ENCODE results near the gene NID1.

NID1 gene

GRCh38 chr1:235990330-235990795 lies 74.5 kb downstream of the NID1 start:
- no peak for TF ChIP-seq CTCF (IDR thresholded peaks at IDR 0.05; ENCODE audit: insufficient read depth, low read length)
- no peak for TF ChIP-seq SPI1 (IDR thresholded peaks at IDR 0.05; ENCODE audit: borderline replicate concordance, low read depth)
- TF ChIP-seq POLR2AphosphoS5 (IDR thresholded peaks at IDR 0.05; ENCODE audit: low read depth): no peak
- TF ChIP-seq, protein P1, sequence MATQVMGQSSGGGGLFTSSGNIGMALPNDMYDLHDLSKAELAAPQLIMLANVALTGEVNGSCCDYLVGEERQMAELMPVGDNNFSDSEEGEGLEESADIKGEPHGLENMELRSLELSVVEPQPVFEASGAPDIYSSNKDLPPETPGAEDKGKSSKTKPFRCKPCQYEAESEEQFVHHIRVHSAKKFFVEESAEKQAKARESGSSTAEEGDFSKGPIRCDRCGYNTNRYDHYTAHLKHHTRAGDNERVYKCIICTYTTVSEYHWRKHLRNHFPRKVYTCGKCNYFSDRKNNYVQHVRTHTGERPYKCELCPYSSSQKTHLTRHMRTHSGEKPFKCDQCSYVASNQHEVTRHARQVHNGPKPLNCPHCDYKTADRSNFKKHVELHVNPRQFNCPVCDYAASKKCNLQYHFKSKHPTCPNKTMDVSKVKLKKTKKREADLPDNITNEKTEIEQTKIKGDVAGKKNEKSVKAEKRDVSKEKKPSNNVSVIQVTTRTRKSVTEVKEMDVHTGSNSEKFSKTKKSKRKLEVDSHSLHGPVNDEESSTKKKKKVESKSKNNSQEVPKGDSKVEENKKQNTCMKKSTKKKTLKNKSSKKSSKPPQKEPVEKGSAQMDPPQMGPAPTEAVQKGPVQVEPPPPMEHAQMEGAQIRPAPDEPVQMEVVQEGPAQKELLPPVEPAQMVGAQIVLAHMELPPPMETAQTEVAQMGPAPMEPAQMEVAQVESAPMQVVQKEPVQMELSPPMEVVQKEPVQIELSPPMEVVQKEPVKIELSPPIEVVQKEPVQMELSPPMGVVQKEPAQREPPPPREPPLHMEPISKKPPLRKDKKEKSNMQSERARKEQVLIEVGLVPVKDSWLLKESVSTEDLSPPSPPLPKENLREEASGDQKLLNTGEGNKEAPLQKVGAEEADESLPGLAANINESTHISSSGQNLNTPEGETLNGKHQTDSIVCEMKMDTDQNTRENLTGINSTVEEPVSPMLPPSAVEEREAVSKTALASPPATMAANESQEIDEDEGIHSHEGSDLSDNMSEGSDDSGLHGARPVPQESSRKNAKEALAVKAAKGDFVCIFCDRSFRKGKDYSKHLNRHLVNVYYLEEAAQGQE (IDR thresholded peaks at IDR 0.05; ENCODE audit: insufficient replicate concordance, low read depth): no peak
- TF ChIP-seq GABPA (IDR thresholded peaks at IDR 0.05; ENCODE audit: low read depth): no peak
- Histone ChIP-seq H3K4me3 (replicated peaks; ENCODE audit: insufficient read depth, low read length) (no peak overlapping the region), H3K27me3 (ENCODE audit: insufficient read depth, poor library complexity, severe bottlenecking) (no peaks in the 10 kb centered on the region), H3K27ac (replicated peaks) (no peak overlapping the region)
- no peak for DNase-seq (ENCODE audit: low read depth in 1 of 2, low spot score in 1 of 2)

DNA sequence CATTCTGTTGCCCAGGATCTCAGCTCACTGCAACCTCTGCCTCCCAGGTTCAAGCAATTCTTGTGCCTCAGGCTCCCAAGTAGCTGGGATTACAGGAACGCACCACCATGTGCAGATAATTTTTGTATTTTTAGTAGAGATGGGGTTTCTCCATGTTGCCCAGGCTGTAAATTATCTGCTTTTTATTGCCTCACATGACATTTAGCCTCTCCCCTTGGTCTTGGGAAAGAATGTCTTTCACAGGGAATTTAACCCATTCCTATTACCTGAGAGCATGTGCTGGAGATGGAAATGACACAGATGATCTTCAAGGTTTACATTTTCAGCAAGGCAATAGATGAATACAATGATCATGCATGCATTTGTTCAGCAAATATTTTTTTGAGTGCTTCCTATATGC lies 75.8 kb downstream of the NID1 start:
- DNase-seq (ENCODE audit: low read depth in 1 of 2, low spot score in 1 of 2): no peak
- H3K27me3 ChIP-seq (ENCODE audit: insufficient read depth, poor library complexity, severe bottlenecking): no peaks in the 10 kb centered on the region
- H3K27ac ChIP-seq (replicated peaks): no peak overlapping the region
- no peak overlapping the region for H3K4me3 ChIP-seq (replicated peaks; ENCODE audit: insufficient read depth, low read length)
- no peak for TF ChIP-seq GABPA (IDR thresholded peaks at IDR 0.05; ENCODE audit: low read depth)
- TF ChIP-seq, protein P1 (IDR thresholded peaks at IDR 0.05; ENCODE audit: insufficient replicate concordance, low read depth): no peak
- no peak for TF ChIP-seq SPI1 (IDR thresholded peaks at IDR 0.05; ENCODE audit: borderline replicate concordance, low read depth)
- TF ChIP-seq POLR2AphosphoS5 (IDR thresholded peaks at IDR 0.05; ENCODE audit: low read depth): no peak
- no peak for TF ChIP-seq CTCF (IDR thresholded peaks at IDR 0.05; ENCODE audit: insufficient read depth, low read length)

DNA sequence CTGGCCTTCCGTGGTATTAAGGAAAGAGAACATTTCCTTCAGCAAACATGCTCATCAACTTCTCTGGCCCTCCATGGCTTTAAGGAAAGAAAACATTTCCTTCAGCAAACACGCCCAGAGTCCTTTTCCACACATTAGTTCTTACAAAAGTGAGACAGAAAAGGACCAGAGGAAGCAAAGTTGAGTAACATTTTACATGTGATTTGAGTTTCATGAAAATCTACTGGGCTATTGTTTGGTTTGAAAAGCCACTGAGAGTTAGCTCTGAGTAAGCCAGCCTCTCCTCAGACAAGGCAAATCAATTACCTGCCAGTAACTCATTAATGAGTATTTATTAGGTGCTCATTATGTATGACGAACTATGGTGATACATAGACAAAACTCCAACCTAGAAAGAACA lies 78.0 kb downstream of the NID1 start:
- Histone ChIP-seq H3K4me3 (replicated peaks; ENCODE audit: insufficient read depth, low read length) (no peak overlapping the region), H3K27ac (replicated peaks) (no peak overlapping the region), H3K27me3 (ENCODE audit: insufficient read depth, poor library complexity, severe bottlenecking) (no peaks in the 10 kb centered on the region)
- TF ChIP-seq CTCF (IDR thresholded peaks at IDR 0.05; ENCODE audit: insufficient read depth, low read length): no peak
- TF ChIP-seq SPI1 (IDR thresholded peaks at IDR 0.05; ENCODE audit: borderline replicate concordance, low read depth): no peak
- TF ChIP-seq GABPA (IDR thresholded peaks at IDR 0.05; ENCODE audit: low read depth): no peak
- TF ChIP-seq, protein P1 (IDR thresholded peaks at IDR 0.05; ENCODE audit: insufficient replicate concordance, low read depth): no peak
- no peak for TF ChIP-seq POLR2AphosphoS5 (IDR thresholded peaks at IDR 0.05; ENCODE audit: low read depth)
- DNase-seq (ENCODE audit: low read depth in 1 of 2, low spot score in 1 of 2): no peak

All from HL-60 (cell line).